Gastroesophageal sphincter (tissue), 3 donors: ENCODE results near the gene CSHL1.

ENCODE experiments used
- CTCF ChIP-seq, 4 experiments: fragments of 200-600 bp in 2 of 4; fragments of 450-650 bp in 2 of 4; sonication (generic) in 1 of 4; IDR thresholded peaks; one replicate each; pipeline ENCODE4 v1.5.1; 2017 to 2019; ENCODE audit warnings: antibody characterized with exemption in 4 of 4, mild to moderate bottlenecking in 2 of 4, moderate library complexity in 2 of 4
- POLR2A ChIP-seq, 2 donors: fragments of 450-650 bp; IDR thresholded peaks; one replicate each; pipeline ENCODE4 v1.6.1; 2017; ENCODE audit warnings: antibody characterized with exemption in 2 of 2, mild to moderate bottlenecking in 2 of 2, moderate library complexity in 1 of 2

GRCh38 chr17:63948521-63948920, 37.5 kb upstream of the CSHL1 start:
- no peak for TF ChIP-seq POLR2A (IDR thresholded peaks at IDR 0.05)
- no peak for TF ChIP-seq CTCF (IDR thresholded peaks at IDR 0.05)
